Endothelial cell of umbilical vein (primary cell): ENCODE data around the gene TEX48. TPM values are rescaled to one million over a fixed set of nuclear protein-coding genes. Genes with fewer than 3 reads are reported as not detected.

Experiments
- BruUV-seq: library from RNA; stranded (reverse); fragments of 400-500 nt; replicated peaks from 2 replicates; lab custom pipeline; 2021; lab: Mats Ljungman, UMichigan
- CTCF ChIA-PET: fragments of 300-600, 350-600 bp; sonication (Branson Sonifier 250); formaldehyde crosslinking; loops from one replicate; lab custom pipeline; 2021; ENCODE audit warnings: antibody characterized with exemption, inconsistent platforms; lab: Charles Lee
- POLR2A ChIA-PET: fragments of 300-600, 350-600 bp; sonication (Branson Sonifier 250); formaldehyde crosslinking; loops from one replicate; lab custom pipeline; 2021; ENCODE audit warnings: antibody characterized with exemption, inconsistent platforms; lab: Charles Lee
- DNase-seq: peaks from one replicate; pipeline ENCODE4 v3.0.0-alpha.2; 2011; ENCODE audit warnings: low read depth, low spot score
- FAIRE-seq: peaks from 2 replicates; lab custom pipeline; 2011; peaks lifted over from hg19 to GRCh38; lab: Jason Lieb, UNC
- H2AFZ ChIP-seq: 2 replicates; pipeline ENCODE4 v1.6.0; 2012; ENCODE audit warnings: low read depth, low read length, control low read depth, inconsistent platforms
- H3K27ac ChIP-seq: 2 replicates; pipeline ENCODE4 v1.5.1; 2011; ENCODE audit warnings: low read depth, mild to moderate bottlenecking, control low read depth, low read length, moderate library complexity; ENCODE audit not compliant: insufficient read depth
- H3K27me3 ChIP-seq, 2 experiments: 2 replicates each; pipeline versions ENCODE4 v1.6.0 to v1.6.1; 2011; ENCODE audit warnings: low read length in 2 of 2, mixed read lengths in 1 of 2; ENCODE audit not compliant: control insufficient read depth in 2 of 2, insufficient read depth in 2 of 2
- H3K36me3 ChIP-seq, 2 experiments: 2 replicates in 1 of 2; 3 replicates in 1 of 2; pipeline ENCODE4 v1.5.1; 2011; ENCODE audit warnings: low read length in 2 of 2, mild to moderate bottlenecking in 1 of 2, moderate library complexity in 1 of 2; ENCODE audit not compliant: control insufficient read depth in 2 of 2, insufficient read depth in 2 of 2; ENCODE audit errors: extremely low read depth in 1 of 2
- H3K4me1 ChIP-seq: 3 replicates; pipeline ENCODE4 v1.5.1; 2011; ENCODE audit warnings: mild to moderate bottlenecking, low read length; ENCODE audit not compliant: control insufficient read depth, insufficient read depth; ENCODE audit errors: extremely low read depth
- H3K4me2 ChIP-seq: 2 replicates; pipeline ENCODE4 v1.6.1; 2011; ENCODE audit warnings: low read length, control low read depth, mixed read lengths; ENCODE audit not compliant: insufficient read depth
- H3K4me3 ChIP-seq, 3 experiments: fragments of 200-600 bp in 1 of 3; sonication (generic), shearing (Covaris generic) in 1 of 3; replicated peaks in 1 of 3; 2 replicates each; pipeline ENCODE4 v1.5.1; 2011 to 2016; ENCODE audit warnings: control low read depth in 3 of 3, low read length in 3 of 3, mild to moderate bottlenecking in 2 of 3, inconsistent platforms in 1 of 3, low read depth in 1 of 3, moderate library complexity in 1 of 3; ENCODE audit not compliant: insufficient read depth in 1 of 3
- H3K79me2 ChIP-seq: 2 replicates; pipeline ENCODE4 v1.6.0; 2012; ENCODE audit warnings: low read length, inconsistent platforms; ENCODE audit not compliant: control insufficient read depth, insufficient read depth
- H3K9ac ChIP-seq: replicated peaks from 2 replicates; pipeline ENCODE3; 2011; ENCODE audit warnings: low read length, control low read depth; ENCODE audit not compliant: insufficient read depth; ENCODE audit errors: extremely low read depth
- H3K9me1 ChIP-seq: replicated peaks from 3 replicates; pipeline ENCODE4 v1.6.0; 2011; ENCODE audit warnings: mild to moderate bottlenecking, low read length; ENCODE audit not compliant: control insufficient read depth, insufficient read depth; ENCODE audit errors: extremely low read depth
- H3K9me3 ChIP-seq: replicated peaks from 2 replicates; pipeline ENCODE4 v1.5.1; 2012; ENCODE audit warnings: low read length, inconsistent platforms; ENCODE audit not compliant: control insufficient read depth, insufficient read depth
- H4K20me1 ChIP-seq: replicated peaks from 2 replicates; pipeline ENCODE3; 2011; ENCODE audit warnings: mild to moderate bottlenecking, low read length; ENCODE audit not compliant: control insufficient read depth, insufficient read depth; ENCODE audit errors: extremely low read depth
- FOS ChIP-seq: IDR thresholded peaks from 2 replicates; pipeline ENCODE4 v1.6.1; 2011; ENCODE audit warnings: mild to moderate bottlenecking, low read length, moderate library complexity, borderline replicate concordance; ENCODE audit not compliant: insufficient read depth
- GATA2 ChIP-seq: IDR thresholded peaks from 2 replicates; pipeline ENCODE4 v1.7.0; 2011; ENCODE audit warnings: low read depth, mild to moderate bottlenecking, moderate library complexity, mixed read lengths, low read length; ENCODE audit not compliant: insufficient read length, insufficient read depth
- MYC ChIP-seq: IDR thresholded peaks from one replicate; pipeline ENCODE4 v1.6.1; 2011; ENCODE audit warnings: mild to moderate bottlenecking, low read depth, low read length
- POLR2A ChIP-seq: IDR thresholded peaks from 2 replicates; pipeline ENCODE4 v1.6.1; 2012; ENCODE audit warnings: low read depth, mild to moderate bottlenecking, control low read depth, low read length
- dilution Hi-C: fragments of 300-500 bp; cut with MboI; formaldehyde crosslinking; loops from one replicate; pipeline ENCODE4 v1.15.0; 2019; ENCODE audit warnings: low sequenced_read_pairs; ENCODE audit not compliant: extremely low pct_ligation_motif_present
- intact Hi-C: fragments of 100-400 bp; cut with micrococcal nuclease; formaldehyde crosslinking; loops from one replicate; pipeline ENCODE4 v1.10.0; 2022
- polyA plus RNA-seq, 4 experiments: library from polyadenylated mRNA; depleted of rRNA in 3 of 4; stranded (reverse) in 3 of 4; unstranded in 1 of 4; fragments of >200 nt; gene quantifications; 2 replicates each; pipeline versions ENCODE4 v1.2.1 to v1.2.3, GENCODE V29; 2011 to 2012; ENCODE audit warnings: missing spikeins in 1 of 4
- total RNA-seq: library from RNA; stranded (reverse); gene quantifications from 2 replicates; pipeline ENCODE4 v1.2.3, GENCODE V29; 2021

Gene TEX48
- total and polyA plus RNA-seq, 2 donors (not counting 3 experiments of a cell fraction or from before 2014, with no cell fraction given) = not detected

- Histone ChIP-seq H3K9me3 (no peaks in the 10 kb centered on the region), H3K4me3 (no peak overlapping the region), H3K4me1 (peaks cover 11% of the 10 kb centered on the region), H3K9ac (no peak overlapping the region), H3K27ac (no peak overlapping the region), H2AFZ (no peak overlapping the region), H3K36me3 (peaks cover 0 to 3% of the 10 kb centered on the region in 2 experiments), H3K4me2 (no peak overlapping the region), H3K9me1 (no peaks in the 10 kb centered on the region), H3K27me3 (no peaks in the 10 kb centered on the region), H3K79me2 (no peaks in the 10 kb centered on the region), H4K20me1 (no peaks in the 10 kb centered on the region)
- BruUV-seq = no TSS peak
- POLR2A ChIA-PET = no interaction called here
- TF ChIP-seq POLR2A (no peak), MYC (no peak)
- CTCF ChIA-PET = no interaction called here
- intact Hi-C loops = no loop called here
- DNase-seq = no peak
- no peak for FAIRE-seq
- dilution Hi-C loops = no loop called here
Observed at GRCh38 chr9:114624677-114625076, 57.3 kb downstream of the TEX48 start.

DNA sequence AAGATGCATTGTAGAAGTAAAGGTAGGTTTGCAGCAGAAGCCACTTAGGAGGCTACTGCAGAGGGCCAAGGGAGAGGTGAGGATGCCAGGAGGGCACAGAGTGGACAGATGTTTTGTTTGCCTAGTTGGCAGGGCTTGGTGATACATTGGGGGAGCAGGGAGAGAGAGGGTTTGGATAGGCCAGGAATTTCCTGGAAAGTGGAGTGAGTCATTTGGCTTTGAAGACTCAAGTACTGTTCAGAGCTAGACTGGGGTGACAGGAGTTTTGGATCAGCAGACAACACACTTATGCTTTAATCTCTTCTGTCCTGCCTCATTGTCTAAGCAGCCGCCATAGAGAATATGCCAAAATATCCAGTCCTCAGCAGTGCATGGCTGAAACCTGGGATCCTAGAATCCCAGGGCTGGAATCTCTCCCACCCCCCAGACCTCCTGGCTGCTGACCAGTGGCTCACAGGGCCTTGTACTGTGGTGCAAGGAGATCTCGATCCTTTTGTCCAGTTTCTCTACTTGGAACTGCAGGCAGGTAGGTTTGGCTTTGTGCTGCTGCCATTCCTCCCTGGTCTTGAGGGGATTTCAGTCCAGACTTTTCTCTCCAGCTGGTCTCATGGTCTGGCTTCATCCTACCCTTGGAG lies 59.9 kb downstream of the TEX48 start:
- dilution Hi-C loops = no loop called here
- Histone ChIP-seq H3K27ac (no peak overlapping the region), H3K4me3 (no peak overlapping the region), H3K79me2 (no peaks in the 10 kb centered on the region), H3K9me1 (no peaks in the 10 kb centered on the region), H2AFZ (no peak overlapping the region), H3K36me3 (peaks cover 0 to 3% of the 10 kb centered on the region in 2 experiments), H3K9ac (no peak overlapping the region), H3K4me1 (peaks cover 16% of the 10 kb centered on the region), H4K20me1 (no peaks in the 10 kb centered on the region), H3K4me2 (no peak overlapping the region), H3K9me3 (no peaks in the 10 kb centered on the region), H3K27me3 (no peaks in the 10 kb centered on the region)
- ChIA-PET POLR2A (no interaction called here), CTCF (interaction anchor here (0.8 to 2.1 kb wide), 3 partner anchors 10 to 31 kb away, joined by 5 to 9 read pairs (median 8); no protein-coding TSS in a partner anchor)
- TF ChIP-seq GATA2 (no peak), FOS (peak; percentile 71)
- BruUV-seq = no TSS peak
- FAIRE-seq (peak; percentile 77), DNase-seq (peak; percentile 58)
- intact Hi-C loops = no loop called here
